OCI-LY7 (cell line): ENCODE data around the gene CARM1.

ENCODE experiments used
- CTCF ChIP-seq: fragments of 200-600 bp; sonication (generic); conservative IDR thresholded peaks from 2 replicates; pipeline ENCODE4 v1.5.1; 2014; ENCODE audit warnings: mild to moderate bottlenecking, antibody characterized with exemption, low read length, moderate library complexity, mixed read lengths
- EZH2phosphoT487 ChIP-seq: fragments of 200-600 bp; sonication (generic); IDR thresholded peaks from 2 replicates; pipeline ENCODE4 v1.6.1; 2018; ENCODE audit warnings: low read depth, borderline replicate concordance, mild to moderate bottlenecking, mixed run types, antibody characterized with exemption, low read length, moderate library complexity, mixed read lengths

GRCh38 chr19:10835754-10836478 lies 35.4 kb upstream of the CARM1 start, which contains the start of gene TMED1:
- TF ChIP-seq CTCF (peak; percentile 39; the same call in 1 of the 2 replicates), EZH2phosphoT487 (no peak)
